T-cell (primary cell): Measurements from ENCODE around the gene LHX1. TPM values are rescaled to one million over a fixed set of nuclear protein-coding genes. Genes with fewer than 3 reads are reported as not detected.

Source experiments
- ATAC-seq, 4 experiments: fragments of 200-7000 bp in 3 of 4; fragments of 150-1000 bp in 1 of 4; cut with Tn5 transposase; replicated peaks in 1 of 4; 1 replicate in 3 of 4; 2 replicates in 1 of 4; pipeline ENCODE4 v1.10.0; 2021; ENCODE audit warnings: moderate library complexity in 3 of 4, mild to moderate bottlenecking in 2 of 4, moderate number of reproducible peaks in 1 of 4
- CTCF ChIA-PET, 2 donors: fragments of 300-600 bp; sonication (Branson Sonifier 250); formaldehyde crosslinking; loops; one replicate each; lab custom pipeline; 2022; ENCODE audit warnings: antibody characterized with exemption in 2 of 2; lab: Charles Lee
- POLR2A ChIA-PET, 2 donors: fragments of 300-600 bp; sonication (Branson Sonifier 250); formaldehyde crosslinking; loops; one replicate each; lab custom pipeline; 2022; ENCODE audit warnings: antibody characterized with exemption in 2 of 2; lab: Charles Lee
- DNase-seq, 35 experiments: peaks; one replicate each; pipeline versions ENCODE4 v3.0.0 to v3.0.0-alpha.2; 2013 to 2023
- H3K27ac ChIP-seq: one replicate; pipeline ENCODE4 v1.5.1; 2013; ENCODE audit warnings: low read length
- H3K27me3 ChIP-seq, 2 experiments: replicated peaks in 1 of 2; 1 replicate in 1 of 2; 2 replicates in 1 of 2; pipeline versions ENCODE4 v1.6.1 to v1.7.0; 2013; ENCODE audit warnings: low read length in 1 of 2, mixed read lengths in 1 of 2; ENCODE audit not compliant: control insufficient read depth in 2 of 2, insufficient read depth in 2 of 2; ENCODE audit errors: extremely low read depth in 1 of 2
- H3K36me3 ChIP-seq, 2 donors: 1 replicate in 1 of 2; 2 replicates in 1 of 2; pipeline versions ENCODE4 v1.6.1 to v1.7.0; 2013; ENCODE audit warnings: low read length in 1 of 2; ENCODE audit not compliant: control insufficient read depth in 2 of 2, insufficient read depth in 1 of 2; ENCODE audit errors: extremely low read depth in 1 of 2
- H3K4me1 ChIP-seq, 2 experiments: 1 replicate in 1 of 2; 2 replicates in 1 of 2; pipeline versions ENCODE4 v1.6.1 to v1.7.0; 2013; ENCODE audit warnings: low read length in 2 of 2, mixed read lengths in 1 of 2; ENCODE audit not compliant: insufficient read depth in 2 of 2, control insufficient read depth in 1 of 2; ENCODE audit errors: extremely low read depth in 1 of 2
- H3K4me3 ChIP-seq, 2 donors: 1 replicate in 1 of 2; 2 replicates in 1 of 2; pipeline versions ENCODE4 v1.5.1 to v1.7.0; 2013; ENCODE audit warnings: mild to moderate bottlenecking in 2 of 2, low read length in 1 of 2, moderate library complexity in 1 of 2; ENCODE audit not compliant: control insufficient read depth in 1 of 2; ENCODE audit errors: extremely low read depth in 1 of 2
- H3K9me3 ChIP-seq: 2 replicates; pipeline ENCODE4 v1.7.0; 2013
- H3K27ac Mint-ChIP-seq, 2 donors: one replicate each; pipeline ENCODE4 v1.8.0; 2020 to 2021; ENCODE audit warnings: mild to moderate bottlenecking in 2 of 2, mixed read lengths in 2 of 2
- H3K27me3 Mint-ChIP-seq, 2 donors: one replicate each; pipeline ENCODE4 v1.8.0; 2021 to 2022; ENCODE audit warnings: mixed read lengths in 2 of 2
- H3K36me3 Mint-ChIP-seq: one replicate; pipeline ENCODE4 v1.8.0; 2021; ENCODE audit warnings: mixed read lengths
- H3K4me1 Mint-ChIP-seq, 3 donors: one replicate each; pipeline ENCODE4 v1.8.0; 2020 to 2022; ENCODE audit warnings: mixed read lengths in 3 of 3, mild to moderate bottlenecking in 1 of 3
- H3K4me3 Mint-ChIP-seq, 3 donors: one replicate each; pipeline ENCODE4 v1.8.0; 2020 to 2022; ENCODE audit warnings: mild to moderate bottlenecking in 3 of 3, mixed read lengths in 3 of 3, moderate library complexity in 3 of 3
- H3K9me3 Mint-ChIP-seq, 3 donors: one replicate each; pipeline ENCODE4 v1.8.0; 2020 to 2022; ENCODE audit warnings: mixed read lengths in 3 of 3
- WGBS: methylation state at CpG from one replicate; pipeline ENCODE4 v1.1.5; 2013; ENCODE audit warnings: missing lambda C conversion rate; ENCODE audit not compliant: insufficient coverage; 5-methylcytosine and 5-hydroxymethylcytosine counted together
- total RNA-seq, 35 experiments: library from RNA in 6 of 35; stranded (reverse) in 6 of 35; fragments of 120-200 nt in 1 of 35; gene quantifications; one replicate each; pipeline versions ENCODE4 v1.2.1 to v1.2.4 and lab custom pipeline; 2013 to 2026

Gene LHX1
- total RNA-seq, 5 donors from 2014 or later (not counting 1 experiment from before 2014, with no cell fraction given) = not detected

GRCh38 chr17:36948717-36949460 is 11.6 kb downstream of the LHX1 start, which contains the start of gene AATF:
TSS of gene AATF (plus strand) at chr17:36948954. CDS start at chr17:36949126, 172 bp downstream.
- ChIA-PET CTCF (no interaction called here), POLR2A (interaction anchor here in 1 of 2 donors (0.6 kb wide), 1 partner anchor 54 kb away, joined by 11 read pairs; no protein-coding TSS in a partner anchor)
- Histone ChIP-seq H3K27me3 (peaks cover 18 to 21% of the 10 kb centered on the region in 2 experiments), H3K36me3 (peaks cover 4 to 23% of the 10 kb centered on the region in 2 donors), H3K9me3 (no peaks in the 10 kb centered on the region), H3K4me1 (peaks cover 12 to 24% of the 10 kb centered on the region in 2 experiments), H3K4me3 (peak within 1 kb of the TSS; percentile 90 to 91), H3K27ac (peak within 1 kb of the TSS; percentile 77)
- peak; percentile 89 to 99 (median 93) for DNase-seq
- H3K27me3 Mint-ChIP-seq = peaks cover 25 to 37% of the 10 kb centered on the region in 2 donors
- ATAC-seq = peak; percentile 92 to 97 (median 96)
- peak within 1 kb of the TSS; percentile 85 to 95 (median 93) for H3K4me3 Mint-ChIP-seq
- H3K9me3 Mint-ChIP-seq = no peaks in the 10 kb centered on the region
- peaks cover 56 to 60% (median 57%) of the 10 kb centered on the region in 3 donors for H3K4me1 Mint-ChIP-seq
- H3K27ac Mint-ChIP-seq = peak within 1 kb of the TSS; percentile 81 to 95
- H3K36me3 Mint-ChIP-seq = peaks cover 35% of the 10 kb centered on the region
- 0% methylated on average over 90 of the region's 90 CpGs for WGBS

- Mint-ChIP-seq H3K4me1 (peaks cover 59 to 63% (median 61%) of the 10 kb centered on the region in 3 donors), H3K9me3 (no peaks in the 10 kb centered on the region), H3K36me3 (peaks cover 41% of the 10 kb centered on the region), H3K27me3 (peaks cover 22 to 34% of the 10 kb centered on the region in 2 donors), H3K27ac (peak overlapping the region; percentile 81 to 88), H3K4me3 (peak overlapping the region; percentile 85 to 95 (median 93))
- ChIA-PET CTCF (no interaction called here), POLR2A (interaction anchor here in 1 of 2 donors (0.6 kb wide), 1 partner anchor 53 kb away, joined by 11 read pairs; no protein-coding TSS in a partner anchor)
- 28% methylated on average over 6 of the region's 9 CpGs for WGBS
- Histone ChIP-seq H3K9me3 (no peaks in the 10 kb centered on the region), H3K27me3 (peaks cover 15 to 21% of the 10 kb centered on the region in 2 experiments), H3K4me3 (peak overlapping the region; percentile 90 to 91), H3K27ac (peak overlapping the region; percentile 77), H3K4me1 (peaks cover 12 to 24% of the 10 kb centered on the region in 2 experiments), H3K36me3 (peaks cover 4 to 29% of the 10 kb centered on the region in 2 donors)
- DNase-seq (no peak), ATAC-seq (peak in 3 of 4 experiments; percentile 0 to 18 (median 13))
These were observed 12.2 kb downstream of the LHX1 start for GRCh38 chr17:36949461-36949927.

DNA sequence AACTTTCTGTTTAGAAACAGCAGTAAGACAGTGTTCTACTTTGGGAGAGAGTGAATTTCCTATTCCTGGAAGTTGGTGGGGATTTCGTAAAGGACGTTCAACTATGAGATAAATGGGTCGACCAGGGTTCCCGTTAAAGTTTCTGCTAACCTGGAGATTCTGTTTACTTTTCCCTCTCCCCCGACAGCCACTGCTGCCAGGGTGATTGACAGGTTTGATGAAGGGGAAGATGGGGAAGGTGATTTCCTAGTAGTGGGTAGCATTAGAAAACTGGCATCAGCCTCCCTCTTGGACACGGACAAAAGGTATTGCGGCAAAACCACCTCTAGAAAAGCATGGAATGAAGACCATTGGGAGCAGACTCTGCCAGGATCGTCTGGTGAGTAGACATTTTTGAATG is 12.8 kb downstream of the LHX1 start:
- peaks cover 17 to 29% of the 10 kb centered on the region in 2 donors for H3K27me3 Mint-ChIP-seq
- peaks cover 63 to 69% (median 63%) of the 10 kb centered on the region in 3 donors for H3K4me1 Mint-ChIP-seq
- Histone ChIP-seq H3K4me3 (peak overlapping the region in 1 of 2 donors; percentile 91), H3K36me3 (peaks cover 4 to 35% of the 10 kb centered on the region in 2 donors), H3K27ac (no peak overlapping the region), H3K27me3 (peaks cover 10 to 21% of the 10 kb centered on the region in 2 experiments), H3K9me3 (no peaks in the 10 kb centered on the region), H3K4me1 (peaks cover 12 to 24% of the 10 kb centered on the region in 2 experiments)
- no peak for DNase-seq
- peak overlapping the region; percentile 85 to 95 (median 93) for H3K4me3 Mint-ChIP-seq
- CTCF ChIA-PET = no interaction called here
- 90% methylated on average over 2 of the region's 8 CpGs for WGBS
- H3K9me3 Mint-ChIP-seq = no peaks in the 10 kb centered on the region
- peaks cover 45% of the 10 kb centered on the region for H3K36me3 Mint-ChIP-seq
- peak overlapping the region in 1 of 2 donors; percentile 81 for H3K27ac Mint-ChIP-seq
- POLR2A ChIA-PET = no interaction called here
- ATAC-seq = no peak

DNA sequence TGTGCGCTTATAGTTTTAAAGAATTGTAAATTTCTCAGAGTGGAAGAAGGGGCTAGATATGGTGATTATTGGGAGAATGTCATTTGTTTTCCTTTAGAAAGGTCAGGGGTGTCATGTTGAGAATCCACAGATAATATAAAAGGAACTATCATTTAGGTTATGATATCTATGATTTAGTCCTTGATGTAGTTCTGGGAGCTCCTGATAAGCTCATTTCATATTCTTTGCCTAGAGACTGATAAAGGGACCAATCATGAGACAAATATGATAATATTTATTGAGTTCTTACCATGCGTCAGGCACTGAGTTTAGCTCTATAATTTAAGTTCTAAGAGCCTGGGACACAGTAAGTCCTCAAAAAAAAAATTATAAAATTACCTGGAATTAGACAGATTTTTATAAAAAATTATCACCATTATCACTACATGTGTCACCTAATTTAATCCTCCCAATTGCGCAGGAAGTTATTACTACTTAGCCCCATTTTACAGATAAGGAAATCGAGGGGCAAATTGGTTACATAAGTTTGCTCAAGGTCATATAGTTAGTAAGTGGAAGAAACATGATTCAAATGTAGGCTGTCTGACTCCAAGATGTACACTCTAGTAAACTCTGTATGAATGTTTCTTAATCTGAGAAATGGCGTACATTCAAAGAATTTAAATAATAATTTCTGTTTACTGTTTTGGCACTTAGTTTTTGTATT is 14.0 kb downstream of the LHX1 start:
- no peaks in the 10 kb centered on the region for H3K9me3 ChIP-seq
- ATAC-seq (no peak), DNase-seq (no peak)
- peaks cover 63 to 70% (median 65%) of the 10 kb centered on the region in 3 donors for H3K4me1 Mint-ChIP-seq
- H3K4me1 ChIP-seq = peaks cover 12 to 22% of the 10 kb centered on the region in 2 experiments
- H3K27ac Mint-ChIP-seq = no peak overlapping the region
- ChIA-PET CTCF (no interaction called here), POLR2A (no interaction called here)
- peaks cover 8 to 17% of the 10 kb centered on the region in 2 donors for H3K27me3 Mint-ChIP-seq
- peaks cover 55% of the 10 kb centered on the region for H3K36me3 Mint-ChIP-seq
- no CpG with 5 or more reads among the region's 5 CpGs for WGBS
- H3K4me3 Mint-ChIP-seq = peak overlapping the region in 2 of 3 donors; percentile 85 to 93
- peaks cover 5 to 15% of the 10 kb centered on the region in 2 experiments for H3K27me3 ChIP-seq
- no peaks in the 10 kb centered on the region for H3K9me3 Mint-ChIP-seq
- H3K27ac ChIP-seq = no peak overlapping the region
- H3K4me3 ChIP-seq = no peak overlapping the region
- H3K36me3 ChIP-seq = peaks cover 4 to 46% of the 10 kb centered on the region in 2 donors

DNA sequence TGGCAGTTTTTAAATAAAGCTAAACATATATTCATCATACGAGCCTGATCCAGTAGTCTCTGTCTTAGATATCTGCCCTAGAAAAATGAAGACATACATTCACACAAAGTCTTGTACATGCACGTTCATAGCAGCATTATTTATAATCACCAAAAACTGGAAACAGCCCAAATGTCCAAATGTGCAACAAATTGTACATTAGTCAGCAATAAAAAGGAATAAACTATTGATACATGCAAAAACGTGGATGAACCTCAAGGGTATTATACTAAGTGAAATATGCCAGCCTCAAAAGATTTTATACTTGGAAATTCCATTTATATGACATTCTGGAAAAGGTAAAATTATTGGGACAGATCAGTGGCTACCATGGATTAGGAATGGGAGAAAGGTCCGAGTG is 34.2 kb downstream of the LHX1 start:
- CTCF ChIA-PET = no interaction called here
- Histone ChIP-seq H3K4me3 (no peak overlapping the region), H3K4me1 (peaks cover 0 to 4% of the 10 kb centered on the region in 2 experiments), H3K27ac (no peak overlapping the region), H3K27me3 (no peaks in the 10 kb centered on the region), H3K36me3 (peaks cover 0 to 20% of the 10 kb centered on the region in 2 donors), H3K9me3 (no peaks in the 10 kb centered on the region)
- no peak overlapping the region for H3K27ac Mint-ChIP-seq
- POLR2A ChIA-PET = no interaction called here
- H3K4me3 Mint-ChIP-seq = no peak overlapping the region
- no peak for DNase-seq
- no peaks in the 10 kb centered on the region for H3K27me3 Mint-ChIP-seq
- no peaks in the 10 kb centered on the region for H3K9me3 Mint-ChIP-seq
- 80% methylated on average over 1 of the region's 4 CpGs for WGBS
- H3K4me1 Mint-ChIP-seq = peaks cover 66 to 75% (median 75%) of the 10 kb centered on the region in 3 donors
- no peak for ATAC-seq
- peaks cover 43% of the 10 kb centered on the region for H3K36me3 Mint-ChIP-seq

DNA sequence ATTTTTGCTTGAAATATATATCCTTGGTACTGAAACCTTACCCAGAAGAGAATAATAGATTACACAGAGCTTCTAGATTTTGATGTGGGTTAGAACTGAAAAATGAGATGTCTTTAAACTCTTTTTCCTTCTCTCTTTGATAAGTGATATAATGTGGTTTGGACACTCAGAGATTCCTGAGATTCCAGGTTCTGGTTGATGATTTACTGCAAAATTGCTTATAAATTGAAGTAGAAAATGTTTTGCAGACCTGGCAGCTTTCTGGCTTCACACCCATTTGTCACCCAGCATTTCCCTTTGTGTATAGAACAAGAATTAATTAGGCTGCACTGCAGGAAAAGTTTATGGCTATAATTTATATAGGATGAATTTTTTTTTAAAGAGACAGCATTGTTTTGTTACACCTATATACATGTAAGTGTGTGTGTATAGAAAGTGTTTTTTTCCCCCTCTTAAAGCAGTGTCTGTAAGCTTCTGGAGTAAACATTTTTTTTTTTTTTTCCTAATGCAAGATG is 35.0 kb downstream of the LHX1 start:
- peaks cover 39% of the 10 kb centered on the region for H3K36me3 Mint-ChIP-seq
- DNase-seq (no peak), ATAC-seq (no peak)
- no peak overlapping the region for H3K4me3 Mint-ChIP-seq
- Histone ChIP-seq H3K9me3 (no peaks in the 10 kb centered on the region), H3K36me3 (peaks cover 0 to 20% of the 10 kb centered on the region in 2 donors), H3K27me3 (no peaks in the 10 kb centered on the region), H3K4me3 (no peak overlapping the region), H3K27ac (no peak overlapping the region), H3K4me1 (peaks cover 0 to 4% of the 10 kb centered on the region in 2 experiments)
- ChIA-PET POLR2A (no interaction called here), CTCF (no interaction called here)
- no peak overlapping the region for H3K27ac Mint-ChIP-seq
- H3K9me3 Mint-ChIP-seq = no peaks in the 10 kb centered on the region
- no peaks in the 10 kb centered on the region for H3K27me3 Mint-ChIP-seq
- peaks cover 60 to 75% (median 74%) of the 10 kb centered on the region in 3 donors for H3K4me1 Mint-ChIP-seq
